ENCODE data around the gene DHRS3. TPM values are rescaled to one million over a fixed set of nuclear protein-coding genes. Genes with fewer than 3 reads are reported as not detected.

Gene DHRS3
- total RNA-seq, 1 donor: 161 TPM

- TF ChIP-seq CTCF (IDR thresholded peaks at IDR 0.05; ENCODE audit: extremely low read depth, low read depth, low read length): no peak
- H3K27ac ChIP-seq (ENCODE audit: low read depth, low read length): no peak overlapping the region
- H3K4me1 ChIP-seq (ENCODE audit: insufficient read depth, low read length): peaks cover 6% of the 10 kb centered on the region
- H3K27me3 ChIP-seq (ENCODE audit: insufficient read depth, low read length): no peaks in the 10 kb centered on the region
- H2AFZ ChIP-seq (ENCODE audit: low read length): no peak overlapping the region
- H3K4me3 ChIP-seq (ENCODE audit: insufficient read depth, low read length): no peak overlapping the region
- H3K36me3 ChIP-seq (ENCODE audit: insufficient read depth, low read length): no peaks in the 10 kb centered on the region
- H4K20me1 ChIP-seq (ENCODE audit: insufficient read depth, low read length): no peaks in the 10 kb centered on the region
- H3K79me2 ChIP-seq (ENCODE audit: insufficient read depth, low read length): no peaks in the 10 kb centered on the region
- no peak overlapping the region for H3K4me2 ChIP-seq (ENCODE audit: insufficient read depth, low read length)
- DNase-seq (ENCODE audit: insufficient read length, low spot score, missing footprints): no peak
- no peaks in the 10 kb centered on the region for H3K9me3 ChIP-seq (ENCODE audit: low read depth, low read length)
Observed at GRCh38 chr1:12631571-12631970, 13.6 kb upstream of the DHRS3 start.

- no peak for TF ChIP-seq CTCF (IDR thresholded peaks at IDR 0.05; ENCODE audit: extremely low read depth, low read depth, low read length)
- H3K4me3 ChIP-seq (ENCODE audit: insufficient read depth, low read length): no peak overlapping the region
- H4K20me1 ChIP-seq (ENCODE audit: insufficient read depth, low read length): no peaks in the 10 kb centered on the region
- no peak overlapping the region for H3K27ac ChIP-seq (ENCODE audit: low read depth, low read length)
- H3K9me3 ChIP-seq (ENCODE audit: low read depth, low read length): no peaks in the 10 kb centered on the region
- H2AFZ ChIP-seq (ENCODE audit: low read length): no peak overlapping the region
- H3K4me2 ChIP-seq (ENCODE audit: insufficient read depth, low read length): no peak overlapping the region
- DNase-seq (ENCODE audit: insufficient read length, low spot score, missing footprints): no peak
- H3K27me3 ChIP-seq (ENCODE audit: insufficient read depth, low read length): no peaks in the 10 kb centered on the region
- no peaks in the 10 kb centered on the region for H3K79me2 ChIP-seq (ENCODE audit: insufficient read depth, low read length)
- H3K36me3 ChIP-seq (ENCODE audit: insufficient read depth, low read length): no peaks in the 10 kb centered on the region
- peaks cover under 1% of the 10 kb centered on the region for H3K4me1 ChIP-seq (ENCODE audit: insufficient read depth, low read length)
Observed at GRCh38 chr1:12630946-12631530, 13.0 kb upstream of the DHRS3 start.

- no peaks in the 10 kb centered on the region for H3K9me3 ChIP-seq (ENCODE audit: low read depth, low read length)
- no peaks in the 10 kb centered on the region for H3K36me3 ChIP-seq (ENCODE audit: insufficient read depth, low read length)
- no peak overlapping the region for H3K27ac ChIP-seq (ENCODE audit: low read depth, low read length)
- no peak overlapping the region for H2AFZ ChIP-seq (ENCODE audit: low read length)
- H3K4me3 ChIP-seq (ENCODE audit: insufficient read depth, low read length): no peak overlapping the region
- H4K20me1 ChIP-seq (ENCODE audit: insufficient read depth, low read length): no peaks in the 10 kb centered on the region
- TF ChIP-seq CTCF (IDR thresholded peaks at IDR 0.05; ENCODE audit: extremely low read depth, low read depth, low read length): no peak
- no peak for DNase-seq (ENCODE audit: insufficient read length, low spot score, missing footprints)
- no peak overlapping the region for H3K4me2 ChIP-seq (ENCODE audit: insufficient read depth, low read length)
- no peaks in the 10 kb centered on the region for H3K79me2 ChIP-seq (ENCODE audit: insufficient read depth, low read length)
- no peaks in the 10 kb centered on the region for H3K27me3 ChIP-seq (ENCODE audit: insufficient read depth, low read length)
- H3K4me1 ChIP-seq (ENCODE audit: insufficient read depth, low read length): no peaks in the 10 kb centered on the region
Observed at GRCh38 chr1:12629985-12630760, 12.2 kb upstream of the DHRS3 start.

GRCh38 chr1:12629511-12629956, 11.5 kb upstream of the DHRS3 start:
- Histone ChIP-seq H3K36me3 (ENCODE audit: insufficient read depth, low read length) (no peaks in the 10 kb centered on the region), H3K4me2 (ENCODE audit: insufficient read depth, low read length) (no peak overlapping the region), H3K4me1 (ENCODE audit: insufficient read depth, low read length) (no peaks in the 10 kb centered on the region), H4K20me1 (ENCODE audit: insufficient read depth, low read length) (no peaks in the 10 kb centered on the region), H3K27ac (ENCODE audit: low read depth, low read length) (no peak overlapping the region), H3K9me3 (ENCODE audit: low read depth, low read length) (no peaks in the 10 kb centered on the region), H3K27me3 (ENCODE audit: insufficient read depth, low read length) (no peaks in the 10 kb centered on the region), H3K79me2 (ENCODE audit: insufficient read depth, low read length) (no peaks in the 10 kb centered on the region), H2AFZ (ENCODE audit: low read length) (no peak overlapping the region), H3K4me3 (ENCODE audit: insufficient read depth, low read length) (no peak overlapping the region)
- no peak for TF ChIP-seq CTCF (IDR thresholded peaks at IDR 0.05; ENCODE audit: extremely low read depth, low read depth, low read length)
- DNase-seq (ENCODE audit: insufficient read length, low spot score, missing footprints): no peak

Data from osteoblast (primary cell).